Measurements from ENCODE around the gene SEMA6A.

DNA sequence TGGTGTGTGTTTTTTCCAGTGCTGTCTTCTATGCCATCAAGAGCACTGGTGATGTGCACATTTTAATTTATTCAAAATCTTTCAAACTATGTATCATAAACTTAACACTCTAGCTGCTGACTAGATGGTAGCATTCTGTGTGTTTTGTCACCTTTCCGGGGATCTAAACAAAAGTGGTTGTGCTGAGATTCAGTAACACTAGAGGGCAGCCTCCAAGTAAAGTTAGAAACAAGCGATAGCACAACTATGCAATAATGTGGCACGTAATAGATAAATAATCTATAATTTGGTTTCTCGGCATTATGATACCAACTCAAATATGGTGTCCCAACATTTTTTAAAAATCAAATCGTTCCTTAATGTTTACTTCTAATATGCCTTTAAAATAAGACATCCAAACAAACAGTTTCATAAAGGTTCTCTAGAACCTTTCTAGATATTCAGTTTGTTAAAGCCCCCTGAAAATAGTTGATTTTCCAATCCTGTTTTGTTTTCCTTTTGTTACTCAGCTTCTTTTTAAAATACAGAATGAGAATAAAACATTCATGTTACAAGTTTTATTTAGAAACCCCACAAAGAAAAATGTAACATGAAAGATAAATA, 16.9 kb downstream of the SEMA6A start:
- TF ChIP-seq POLR2A (IDR thresholded peaks at IDR 0.05; ENCODE audit: low read length): no peak
- TF ChIP-seq GATA1 (IDR thresholded peaks at IDR 0.05; ENCODE audit: low read depth, low read length): no peak
